Stimulated activated CD4-positive, alpha-beta T cell treated with anti-CD3 and anti-CD28 coated beads, Interleukin-4, amount 100 ng/mL, for 48 hours (primary cell): Measurements from ENCODE around the gene CD300C.
"Not testable (repeated sequence)": the region's sequence is repeated elsewhere in the genome, so short reads cannot be mapped to it uniquely, and the experiment has no call there.

ENCODE experiments used
- DNase-seq, 2 donors: peaks; one replicate each; pipeline ENCODE4 v3.0.0-alpha.2; 2020; ENCODE audit warnings: low read depth in 2 of 2

CD300C gene

DNA sequence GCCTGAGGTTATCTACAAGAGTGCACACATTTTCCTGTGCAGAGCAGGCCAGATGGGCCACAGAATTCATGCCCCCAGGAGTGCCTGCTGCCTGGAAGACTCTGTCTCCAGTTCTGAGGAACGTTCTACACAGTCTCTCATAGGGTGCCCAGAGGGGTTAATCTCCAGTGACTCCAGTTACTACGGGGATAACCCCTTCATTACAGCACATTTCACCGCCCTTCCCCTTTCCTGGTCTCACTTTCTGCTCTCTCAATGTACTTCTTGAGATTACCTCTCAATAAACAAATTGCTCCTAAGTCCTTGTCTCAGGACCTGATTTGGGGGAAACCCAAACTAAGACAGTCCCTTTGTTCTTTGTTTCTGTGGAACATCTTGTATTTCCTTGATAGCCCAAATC is 15.7 kb upstream of the CD300C start:
- no peak for DNase-seq

- no peak for DNase-seq
Observed at GRCh38 chr17:74558882-74559519, 13.1 kb upstream of the CD300C start.

- DNase-seq: not testable (repeated sequence)
Observed at GRCh38 chr17:74558402-74558801, 12.5 kb upstream of the CD300C start.

DNA sequence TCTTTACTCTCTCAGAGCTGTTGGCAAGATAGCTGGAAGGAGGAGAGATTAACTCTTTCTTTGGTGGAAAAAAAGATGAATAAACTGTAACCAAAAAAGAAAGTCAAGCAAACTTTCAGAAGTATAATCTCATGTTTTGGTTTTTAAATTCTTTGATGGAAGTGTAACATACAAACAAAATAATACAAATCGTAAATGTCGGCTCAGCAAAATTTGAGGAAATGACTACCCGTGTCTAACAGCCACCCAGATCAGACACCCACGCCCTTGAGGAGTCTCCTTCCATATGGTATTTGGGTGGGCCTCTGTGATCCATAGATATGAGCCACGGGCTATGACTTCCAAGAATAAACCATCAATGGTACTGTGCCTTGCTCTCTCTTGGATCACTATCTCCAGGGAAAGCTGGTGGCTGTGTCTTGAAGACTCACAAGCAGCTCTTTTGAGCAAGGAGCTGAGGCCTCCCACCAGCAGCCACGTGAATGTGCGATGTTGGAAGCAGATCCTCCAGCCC is 9.6 kb upstream of the CD300C start:
- no peak for DNase-seq

DNA sequence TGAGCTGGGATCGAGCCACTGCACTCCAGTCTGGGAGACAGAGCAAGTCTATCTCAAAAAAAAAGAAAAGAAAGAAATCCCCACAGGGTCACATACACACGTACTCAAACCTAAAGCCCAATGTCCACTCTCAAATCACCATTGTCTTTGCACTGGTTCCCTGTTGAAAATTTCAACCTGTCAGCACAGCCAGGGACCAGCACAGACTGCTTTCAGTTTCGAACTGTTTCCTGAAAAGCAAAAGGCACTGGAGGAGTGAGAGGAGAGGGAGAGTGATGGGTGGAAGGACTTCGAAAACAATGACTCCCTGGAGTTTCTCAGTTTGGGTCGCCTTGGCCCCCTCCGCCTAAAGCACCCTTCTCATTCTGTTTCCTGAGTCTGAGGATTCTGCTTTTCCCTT is 9.0 kb upstream of the CD300C start:
- DNase-seq: no peak

DNA sequence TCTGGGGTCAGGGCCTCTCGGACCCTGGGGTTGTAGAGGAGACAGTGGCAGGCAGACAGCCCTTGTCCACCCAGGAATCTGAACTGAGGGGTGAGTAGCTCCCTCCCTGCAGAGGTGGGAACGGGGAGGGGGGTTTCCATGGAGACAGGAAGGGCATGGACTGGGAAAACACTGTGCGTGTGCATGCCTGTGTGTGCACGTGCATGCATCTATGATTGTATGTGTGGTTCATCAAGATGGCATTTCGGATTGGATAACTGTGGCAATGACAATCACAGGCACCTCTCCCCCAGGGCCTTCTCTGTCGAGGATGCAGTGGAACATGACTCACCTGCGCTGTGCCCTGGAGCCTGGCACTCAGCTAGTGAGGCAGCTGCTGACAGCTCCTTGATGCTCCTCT is 6.1 kb upstream of the CD300C start:
- no peak for DNase-seq

- DNase-seq: no peak
Observed at GRCh38 chr17:74550602-74551001, 4.7 kb upstream of the CD300C start.

DNA sequence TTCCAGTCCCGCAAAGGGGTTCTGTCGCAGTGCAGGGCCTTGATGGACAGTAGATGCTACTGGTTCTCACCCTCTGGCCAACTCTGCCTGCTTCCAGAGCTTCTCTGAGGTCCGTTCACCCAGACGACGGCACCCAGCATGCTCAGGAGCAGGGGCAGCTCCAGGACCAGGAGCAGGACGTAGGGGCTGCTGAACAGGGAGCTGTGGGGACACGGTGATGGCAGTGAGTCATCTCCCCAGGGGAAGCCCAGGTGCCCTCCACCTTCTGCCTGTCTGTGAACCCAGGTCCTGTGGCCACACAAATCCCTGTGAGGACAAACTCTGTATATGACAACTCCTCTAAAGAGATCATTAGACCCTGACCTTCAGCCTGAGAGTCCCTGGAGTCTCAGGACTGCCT is 3.4 kb upstream of the CD300C start:
- no peak for DNase-seq

DNA sequence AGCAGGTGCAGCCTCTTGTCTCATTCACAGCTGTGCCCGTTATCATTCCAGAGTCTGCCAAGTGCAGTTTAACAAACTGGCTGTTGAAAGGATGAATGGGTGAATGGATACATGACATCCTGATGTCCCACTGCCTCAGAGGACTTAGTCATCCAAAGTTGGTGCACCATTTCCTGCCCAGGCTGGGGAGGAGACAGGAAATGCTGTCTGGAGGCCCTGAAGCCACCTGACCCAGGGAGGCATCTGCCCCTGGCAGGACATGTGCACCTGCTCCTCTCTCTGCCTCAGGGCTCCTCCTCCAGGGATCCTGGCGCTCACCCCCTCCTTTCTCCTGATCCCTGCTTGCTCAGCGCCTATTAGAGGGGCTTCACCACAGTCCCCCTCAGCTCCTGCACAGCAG is 1.8 kb upstream of the CD300C start:
- DNase-seq: no peak

DNA sequence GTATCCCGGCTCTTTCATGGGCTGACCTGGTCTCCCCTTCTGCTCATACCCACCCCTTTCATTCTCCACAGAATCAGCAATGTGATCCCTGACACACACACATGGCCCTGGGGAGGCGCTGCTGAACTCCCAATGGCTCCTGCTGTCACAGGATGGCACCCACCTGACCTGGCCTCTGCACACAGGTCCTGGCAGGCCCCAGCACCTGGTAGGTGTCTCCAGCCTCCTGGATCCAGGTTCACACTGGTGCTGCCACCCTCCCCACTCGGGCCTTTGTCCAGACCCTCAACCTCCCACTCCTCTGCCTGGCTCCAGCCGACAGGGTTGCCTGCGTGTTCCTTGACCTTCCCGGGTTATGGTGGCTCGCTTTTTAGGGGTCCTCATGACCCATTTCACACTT is 1.3 kb upstream of the CD300C start:
- no peak for DNase-seq

DNA sequence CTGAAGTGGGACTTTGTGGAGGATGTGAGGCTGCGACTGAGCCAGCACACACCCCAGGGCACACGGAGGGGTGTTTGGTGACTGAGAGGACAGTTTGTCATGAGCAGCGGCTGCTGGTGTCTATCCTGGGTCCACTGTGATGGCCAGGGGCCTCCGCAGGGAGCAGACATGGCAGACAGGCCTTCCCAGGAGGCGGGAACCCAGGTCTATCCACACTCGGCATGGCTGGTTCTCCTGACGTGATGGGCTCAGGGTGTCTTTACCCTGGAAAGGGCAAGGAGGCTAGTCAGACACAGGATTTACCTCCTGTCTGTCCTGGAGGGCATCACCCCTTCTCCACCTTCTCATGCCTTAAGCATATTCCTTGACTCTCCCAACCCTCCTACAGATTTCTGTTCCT is 671 bp upstream of the CD300C start:
- DNase-seq: no peak

GRCh38 chr17:74544991-74545842 is 698 bp downstream of the CD300C start:
- DNase-seq: no peak

- no peak for DNase-seq
Observed at GRCh38 chr17:74543891-74544760, 1.8 kb downstream of the CD300C start.

GRCh38 chr17:74543406-74543805 is 2.5 kb downstream of the CD300C start:
- DNase-seq: no peak

GRCh38 chr17:74542727-74543383 is 3.1 kb downstream of the CD300C start:
- DNase-seq: no peak

DNA sequence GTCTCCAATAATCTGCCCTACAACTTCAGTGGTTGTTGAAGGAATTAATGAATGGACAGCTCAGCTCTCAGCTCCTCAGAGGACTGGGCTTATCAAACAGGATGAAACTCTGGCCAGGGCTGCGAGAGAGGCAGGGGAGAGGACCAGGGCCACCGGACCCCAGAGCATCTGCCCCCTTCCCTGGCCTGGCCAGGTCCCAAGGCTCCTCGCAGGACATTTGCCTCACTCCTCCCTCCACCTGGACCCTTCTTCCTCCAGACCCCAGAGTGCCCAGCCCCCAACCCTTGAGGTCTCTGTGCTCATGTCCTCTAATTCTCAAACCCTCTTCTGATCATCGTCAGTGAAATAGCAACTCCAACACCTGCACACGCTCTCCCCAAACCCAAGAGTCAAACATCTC is 3.7 kb downstream of the CD300C start:
- no peak for DNase-seq

DNA sequence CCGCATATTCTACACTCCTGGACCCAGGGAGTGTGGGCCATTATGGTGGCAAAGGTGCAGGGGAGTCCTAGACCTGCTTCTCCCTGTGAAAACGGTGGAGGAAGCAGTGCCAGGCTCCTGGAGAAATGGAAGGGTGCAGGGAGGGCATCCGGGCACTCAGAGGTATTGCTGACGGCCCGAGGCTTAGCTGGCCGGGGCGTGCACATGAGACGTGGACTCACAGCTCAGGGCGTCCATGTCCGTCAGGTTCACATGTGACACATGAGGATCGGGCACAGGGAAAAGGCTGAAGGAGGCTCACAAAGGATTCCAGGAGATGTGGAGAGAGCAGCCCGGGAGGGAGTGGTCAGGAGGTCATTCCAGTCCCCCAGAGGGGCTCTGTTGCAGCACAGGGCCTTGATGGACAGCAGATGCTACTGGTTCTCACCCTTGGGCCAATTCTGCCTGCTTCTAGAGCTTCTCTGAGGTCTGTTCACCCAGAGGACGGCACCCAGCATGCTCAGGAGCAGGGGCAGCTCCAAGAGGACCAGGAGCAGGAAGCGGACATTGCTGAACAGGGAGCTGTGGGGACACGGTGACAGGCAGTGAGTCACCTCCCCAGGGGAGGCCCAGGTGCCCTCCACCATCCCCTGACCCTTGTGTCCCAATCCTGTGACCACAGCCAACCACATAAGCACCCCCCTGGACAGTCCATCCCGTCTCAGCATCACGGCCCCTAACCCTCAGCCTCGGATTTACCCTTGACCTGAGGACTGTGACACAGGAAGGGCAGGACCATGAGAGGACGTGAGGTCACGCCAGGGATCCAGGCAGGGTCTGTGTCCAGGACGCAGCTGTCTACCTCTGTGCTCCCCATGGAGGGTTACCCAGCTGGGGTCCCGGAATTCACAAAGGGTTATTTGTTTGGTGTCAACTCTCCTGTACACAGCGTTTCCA is 4.5 kb downstream of the CD300C start:
- no peak for DNase-seq

GRCh38 chr17:74539281-74539820 is 6.6 kb downstream of the CD300C start:
- DNase-seq: no peak

GRCh38 chr17:74536890-74537289 is 9.0 kb downstream of the CD300C start:
- DNase-seq: no peak

- DNase-seq: no peak
Observed at GRCh38 chr17:74532115-74532514, 13.8 kb downstream of the CD300C start.
